OCI-M1 (cell line): ENCODE results near the gene CKMT2.
"Not testable (repeated sequence)": the region's sequence is repeated elsewhere in the genome, so short reads cannot be mapped to it uniquely, and the experiment has no call there.

Experiments used
- DNase-seq: peaks from one replicate; lab custom pipeline; 2025; lab: John Stamatoyannopoulos, UW

Gene CKMT2

DNA sequence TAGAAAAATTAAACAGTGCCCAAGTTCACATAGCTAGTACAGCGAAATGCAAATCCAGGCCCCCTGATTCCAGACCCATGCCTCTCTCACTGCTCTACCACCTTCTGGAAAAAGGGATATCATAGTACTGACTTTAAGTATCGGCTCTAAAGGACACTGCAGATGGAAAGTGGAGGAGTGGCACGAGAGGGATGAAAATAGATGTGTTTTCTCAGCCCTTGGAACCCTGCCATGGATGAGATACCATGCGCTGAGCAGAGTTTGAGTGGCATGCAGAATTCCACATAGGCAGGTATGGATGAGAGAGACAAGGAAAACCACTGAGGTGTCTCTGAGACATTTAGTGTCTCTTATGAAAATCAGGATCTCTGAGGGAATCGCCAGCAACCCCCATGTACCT is 18.8 kb downstream of the CKMT2 start:
- DNase-seq: no peak

DNA sequence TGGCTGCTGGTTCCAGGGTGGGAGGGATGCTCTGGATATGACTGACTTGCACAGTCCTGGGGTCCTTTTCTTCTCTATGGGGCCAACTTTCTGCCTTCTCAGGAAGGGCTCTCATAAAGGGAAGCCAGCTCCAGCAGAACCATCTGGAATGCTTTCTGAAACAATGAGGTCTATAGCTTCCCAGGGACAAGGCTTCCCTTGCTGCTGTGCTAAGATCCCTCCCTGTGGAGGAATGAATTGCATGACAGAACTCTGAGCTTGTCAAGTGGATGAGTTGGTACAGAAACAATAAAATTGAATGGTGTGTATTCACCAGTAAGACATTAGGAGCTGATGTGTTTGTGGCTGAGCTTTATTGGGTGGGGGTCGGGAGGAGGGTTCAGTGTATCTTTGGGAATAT is 19.8 kb downstream of the CKMT2 start:
- DNase-seq: no peak

DNA sequence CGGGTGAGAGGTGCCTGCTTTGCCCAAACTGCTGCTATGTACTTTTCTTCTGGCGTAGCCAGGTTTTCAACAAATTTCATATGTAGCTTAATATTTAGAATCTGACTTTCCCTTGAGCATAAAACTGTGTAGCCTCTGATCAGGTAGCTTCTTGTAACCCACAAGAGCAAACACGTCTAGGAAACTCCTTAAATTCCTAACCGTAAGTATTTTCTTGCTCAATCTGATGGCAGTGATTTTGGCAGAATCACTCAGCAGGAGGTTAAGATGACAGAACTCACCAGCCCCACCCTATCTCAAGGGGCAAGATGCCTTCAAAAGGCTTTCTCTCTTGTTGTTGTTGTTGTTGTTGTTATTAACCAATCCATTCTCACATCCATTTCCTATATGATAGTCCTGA is 20.8 kb downstream of the CKMT2 start:
- no peak for DNase-seq

GRCh38 chr5:81254886-81255559 is 21.9 kb downstream of the CKMT2 start:
- no peak for DNase-seq

DNA sequence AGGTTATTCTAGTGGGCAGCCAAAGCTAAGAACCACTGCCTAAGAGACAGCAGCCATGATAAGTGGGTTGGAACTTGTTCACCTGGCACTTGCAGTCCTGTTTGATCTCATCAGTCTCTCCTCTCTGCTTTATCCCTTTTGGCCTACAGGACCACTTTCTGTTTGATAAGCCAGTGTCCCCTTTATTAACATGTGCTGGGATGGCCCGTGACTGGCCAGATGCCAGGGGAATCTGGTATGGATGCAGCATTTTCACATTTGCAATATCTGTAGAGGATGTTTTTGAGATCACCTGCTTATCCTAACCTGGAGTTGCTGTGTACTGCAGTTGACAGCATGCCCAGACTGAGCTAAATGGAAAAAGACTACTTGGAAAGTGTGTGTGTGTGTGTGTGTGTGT is 23.6 kb downstream of the CKMT2 start:
- DNase-seq: no peak

GRCh38 chr5:81262796-81263195 is 29.7 kb downstream of the CKMT2 start:
- not testable (repeated sequence) for DNase-seq

DNA sequence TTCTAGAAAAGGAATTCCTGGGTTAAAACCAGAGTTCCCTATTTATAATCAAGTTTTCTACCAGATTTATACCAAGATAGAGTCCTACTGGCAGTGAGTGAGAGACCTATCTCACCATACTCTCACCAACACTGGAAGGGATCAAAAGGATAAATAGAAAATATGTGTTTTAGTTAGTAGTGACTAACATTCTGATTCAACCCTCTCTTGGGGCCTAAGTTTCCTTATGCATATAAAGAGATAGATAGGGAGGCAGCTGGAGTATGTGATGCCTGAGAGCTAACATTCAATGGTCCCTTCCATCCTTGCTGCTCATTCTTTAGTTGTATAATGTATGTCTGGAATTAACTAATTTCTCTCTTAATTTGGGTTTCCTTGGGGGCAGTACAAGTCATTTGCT is 32.0 kb downstream of the CKMT2 start:
- no peak for DNase-seq

GRCh38 chr5:81268521-81269196 is 35.5 kb downstream of the CKMT2 start:
- peak; percentile 24 for DNase-seq

GRCh38 chr5:81269751-81270393 is 36.8 kb downstream of the CKMT2 start:
- no peak for DNase-seq

- not testable (repeated sequence) for DNase-seq
Measured at GRCh38 chr5:81270394-81271027, 37.4 kb downstream of the CKMT2 start.

DNA sequence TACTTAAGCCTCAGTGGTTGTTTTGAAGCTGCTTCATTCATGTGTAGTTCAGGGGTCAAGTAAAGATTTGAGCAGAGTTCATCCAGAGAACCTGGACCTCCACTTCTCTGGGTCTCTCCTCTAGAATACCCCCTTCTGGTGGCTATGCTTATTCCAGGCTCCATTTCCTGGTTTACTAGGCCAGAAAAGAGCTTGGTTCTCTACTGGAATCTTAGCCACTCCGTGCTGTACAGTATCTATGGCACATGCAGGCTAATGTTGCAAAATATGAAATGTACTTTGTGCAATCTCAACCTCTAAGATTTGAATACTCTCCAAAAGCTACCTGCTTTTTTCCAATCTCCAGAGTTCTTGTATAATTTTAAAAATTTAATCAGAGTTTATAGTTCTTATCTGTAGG is 50.9 kb downstream of the CKMT2 start:
- DNase-seq: no peak

DNA sequence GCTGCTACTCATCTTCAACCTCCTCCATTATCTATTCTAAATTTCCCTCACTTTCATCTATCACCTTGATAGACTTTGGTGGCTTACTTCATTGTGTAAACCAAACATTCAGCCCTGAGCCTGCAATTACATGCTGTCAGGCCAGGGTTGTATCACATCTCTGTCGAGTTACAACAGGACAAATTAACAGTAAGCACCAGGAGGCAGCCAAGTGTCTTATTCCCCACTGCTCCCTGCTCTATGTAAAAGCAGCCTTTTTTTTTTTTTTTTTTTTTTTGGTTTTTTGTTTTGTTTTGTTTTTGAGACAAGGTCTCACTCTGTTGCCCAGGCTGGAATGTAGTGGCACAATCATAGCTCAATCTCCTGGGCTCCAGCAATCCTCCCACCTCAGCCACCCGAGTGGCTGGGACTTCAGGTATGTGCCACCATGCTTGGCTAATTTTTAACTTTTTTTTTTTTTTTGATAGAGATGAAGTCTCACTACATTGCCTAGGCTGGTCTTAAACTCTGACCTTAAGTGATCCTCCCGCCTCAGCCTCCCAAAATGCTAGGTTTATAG is 53.0 kb downstream of the CKMT2 start:
- DNase-seq: no peak

GRCh38 chr5:81288021-81288433 is 54.9 kb downstream of the CKMT2 start:
- no peak for DNase-seq

DNA sequence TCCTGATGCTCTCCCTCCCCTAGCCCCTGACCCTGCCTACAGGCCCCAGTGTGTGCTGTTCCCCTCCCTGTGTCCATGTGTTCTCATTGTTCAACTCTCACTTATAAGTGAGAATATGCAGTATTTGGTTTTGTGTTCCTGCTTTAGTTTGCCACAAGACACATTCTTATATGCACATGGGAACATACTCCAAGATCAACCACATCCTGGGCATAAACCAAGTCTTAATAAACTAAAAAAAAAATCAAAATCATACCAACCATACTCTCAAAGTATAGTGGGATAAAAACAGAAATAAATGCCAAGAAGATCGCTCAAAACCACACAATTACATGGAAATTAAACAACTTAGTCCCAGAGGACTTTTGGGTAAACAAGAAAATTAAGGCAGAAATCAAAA is 57.0 kb downstream of the CKMT2 start:
- DNase-seq: no peak

DNA sequence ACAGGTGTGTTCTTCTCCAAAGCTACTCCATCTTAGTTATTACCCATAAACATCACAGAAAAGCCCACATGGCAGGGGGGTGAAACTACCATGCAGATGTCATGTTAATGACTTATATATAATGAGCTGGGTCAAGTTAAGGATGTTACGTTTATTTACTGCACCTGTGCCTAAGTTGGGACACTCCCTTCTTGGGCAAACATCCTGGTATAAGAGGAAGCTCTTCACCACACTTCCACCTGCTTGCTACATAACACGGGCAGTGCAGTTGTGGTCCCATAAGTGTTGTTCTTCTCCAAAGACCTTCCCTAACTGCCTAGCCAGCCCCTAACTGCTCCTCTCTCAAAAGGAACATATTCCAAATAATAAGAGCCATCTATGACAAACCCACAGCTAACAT is 59.0 kb downstream of the CKMT2 start:
- DNase-seq: no peak

GRCh38 chr5:81294021-81294420 is 60.9 kb downstream of the CKMT2 start:
- not testable (repeated sequence) for DNase-seq

DNA sequence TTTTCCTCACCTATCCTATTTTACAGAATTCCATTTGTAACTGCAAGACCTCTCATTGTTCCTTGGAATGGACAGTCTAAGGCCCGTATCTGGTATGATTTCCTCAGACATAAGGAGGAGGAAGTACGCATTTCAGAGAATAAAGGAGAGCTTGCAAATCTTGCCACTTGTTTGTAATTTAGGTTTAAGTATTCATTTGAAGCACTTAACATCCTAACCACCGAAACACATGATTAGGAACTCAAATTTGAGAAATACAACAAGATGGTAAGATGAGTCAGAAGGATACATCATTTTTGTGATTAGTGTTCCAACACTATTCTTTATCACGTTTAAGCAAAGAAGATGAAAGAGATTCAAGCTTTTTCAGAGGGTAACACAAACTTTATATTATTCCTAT is 64.4 kb downstream of the CKMT2 start:
- no peak for DNase-seq

GRCh38 chr5:81300921-81301270 is 67.8 kb downstream of the CKMT2 start:
- peak; percentile 59 for DNase-seq

DNA sequence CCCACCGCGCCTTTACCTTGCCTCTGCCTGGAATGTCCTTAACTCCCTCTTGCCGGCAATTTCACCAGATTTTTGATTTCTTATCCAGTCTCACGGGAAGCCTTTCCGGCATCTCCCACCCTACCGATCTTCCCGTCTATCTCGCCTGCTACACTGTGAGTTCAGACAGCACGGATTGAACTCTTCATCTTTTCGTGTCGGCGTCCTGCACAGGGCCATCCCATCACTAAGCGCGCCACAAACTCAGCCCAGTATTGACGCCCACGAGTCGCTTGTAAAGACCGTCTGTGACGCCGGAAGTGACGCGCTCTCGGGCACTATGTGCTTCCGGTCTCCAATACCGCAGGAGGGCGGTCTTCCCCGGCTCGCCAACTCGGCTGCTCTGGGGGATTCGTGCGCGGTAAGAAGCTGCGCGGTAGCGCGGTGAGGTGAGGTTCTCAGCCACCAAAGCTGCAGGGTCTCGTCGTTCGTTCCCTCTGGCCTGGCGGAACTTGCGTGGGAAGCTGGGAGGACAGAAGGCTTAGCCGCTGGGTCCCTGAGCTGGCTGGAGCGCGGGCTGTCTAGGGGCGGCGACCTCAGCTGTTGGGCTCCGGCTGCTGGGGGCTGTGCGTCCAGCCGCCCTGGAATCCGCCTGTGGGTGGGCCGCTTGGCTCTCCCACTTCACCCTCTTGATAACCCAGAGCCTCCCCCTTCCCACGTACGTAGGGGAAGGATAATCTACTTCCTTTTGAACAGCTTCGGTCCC is 68.3 kb downstream of the CKMT2 start, which contains the start of gene ZCCHC9:
ZCCHC9 (plus strand) TSS at position 317 of the 745 bp plus-strand sequence. CDS start 3,171 bp downstream, outside the sequence.
- peak; percentile 97 for DNase-seq

- no peak for DNase-seq
Measured at GRCh38 chr5:81302596-81302995, 69.5 kb downstream of the CKMT2 start.

DNA sequence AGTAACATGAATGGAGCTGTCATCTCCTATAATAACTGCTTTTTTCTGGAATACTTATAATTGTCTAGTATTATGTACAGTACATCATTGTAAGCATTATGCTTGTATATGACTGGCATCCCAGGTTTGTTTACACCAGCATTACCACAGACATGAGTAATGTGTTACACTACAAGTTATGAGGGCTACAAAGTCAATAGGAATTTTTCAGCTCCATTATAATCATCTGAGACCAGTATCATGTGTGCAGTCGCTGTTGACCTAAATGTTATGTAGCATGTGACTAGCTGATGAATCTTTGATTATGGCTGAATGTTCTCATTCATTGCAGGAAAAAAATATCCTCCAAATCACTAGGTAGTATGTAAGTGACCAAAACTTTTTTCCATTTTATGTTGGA is 70.4 kb downstream of the CKMT2 start:
- no peak for DNase-seq

- no peak for DNase-seq
Measured at GRCh38 chr5:81305785-81306184, 72.7 kb downstream of the CKMT2 start.
